ENCODE data around the gene GRB10.

DNA sequence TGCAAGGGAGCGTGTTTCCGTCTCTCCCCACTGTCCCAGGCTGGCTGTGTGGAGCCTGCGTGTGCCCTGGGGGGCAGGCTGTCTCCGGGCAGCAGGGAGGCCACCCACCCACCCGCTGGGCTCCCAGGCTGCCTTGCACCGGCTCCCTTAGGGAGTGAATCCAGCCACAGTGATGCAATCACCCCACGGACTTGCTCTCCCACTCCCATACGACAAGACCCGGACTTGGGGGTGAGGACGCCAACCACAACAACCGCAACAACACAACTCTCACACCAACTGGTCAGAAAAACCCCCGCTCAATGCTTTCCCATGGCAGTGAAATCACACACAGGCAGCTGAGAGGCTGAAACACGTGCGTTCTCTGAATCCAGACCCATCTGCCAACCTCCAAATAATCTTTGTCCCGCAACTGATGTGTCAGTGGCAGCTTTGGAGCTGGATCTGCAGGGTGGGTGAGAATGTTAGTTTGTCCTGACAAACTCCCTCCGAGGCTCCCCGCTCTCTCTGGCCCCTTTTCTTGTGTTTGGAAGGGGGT is 154.8 kb downstream of the GRB10 start:
- TF ChIP-seq, protein P1, sequence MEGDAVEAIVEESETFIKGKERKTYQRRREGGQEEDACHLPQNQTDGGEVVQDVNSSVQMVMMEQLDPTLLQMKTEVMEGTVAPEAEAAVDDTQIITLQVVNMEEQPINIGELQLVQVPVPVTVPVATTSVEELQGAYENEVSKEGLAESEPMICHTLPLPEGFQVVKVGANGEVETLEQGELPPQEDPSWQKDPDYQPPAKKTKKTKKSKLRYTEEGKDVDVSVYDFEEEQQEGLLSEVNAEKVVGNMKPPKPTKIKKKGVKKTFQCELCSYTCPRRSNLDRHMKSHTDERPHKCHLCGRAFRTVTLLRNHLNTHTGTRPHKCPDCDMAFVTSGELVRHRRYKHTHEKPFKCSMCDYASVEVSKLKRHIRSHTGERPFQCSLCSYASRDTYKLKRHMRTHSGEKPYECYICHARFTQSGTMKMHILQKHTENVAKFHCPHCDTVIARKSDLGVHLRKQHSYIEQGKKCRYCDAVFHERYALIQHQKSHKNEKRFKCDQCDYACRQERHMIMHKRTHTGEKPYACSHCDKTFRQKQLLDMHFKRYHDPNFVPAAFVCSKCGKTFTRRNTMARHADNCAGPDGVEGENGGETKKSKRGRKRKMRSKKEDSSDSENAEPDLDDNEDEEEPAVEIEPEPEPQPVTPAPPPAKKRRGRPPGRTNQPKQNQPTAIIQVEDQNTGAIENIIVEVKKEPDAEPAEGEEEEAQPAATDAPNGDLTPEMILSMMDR (IDR thresholded peaks at IDR 0.05) = no peak
- TF ChIP-seq POLR2A (IDR thresholded peaks at IDR 0.05) = no peak

Measured in testis (tissue), 2 donors.